Measurements from ENCODE around the gene COPB2. TPM values are rescaled to one million over a fixed set of nuclear protein-coding genes. Genes with fewer than 3 reads are reported as not detected.

Gene COPB2
- total and polyA plus RNA-seq, 2 of the 8 experiments (the other 6 are each of a cell fraction or from before 2014, with no cell fraction given) = 40.3 to 119 TPM

DNA sequence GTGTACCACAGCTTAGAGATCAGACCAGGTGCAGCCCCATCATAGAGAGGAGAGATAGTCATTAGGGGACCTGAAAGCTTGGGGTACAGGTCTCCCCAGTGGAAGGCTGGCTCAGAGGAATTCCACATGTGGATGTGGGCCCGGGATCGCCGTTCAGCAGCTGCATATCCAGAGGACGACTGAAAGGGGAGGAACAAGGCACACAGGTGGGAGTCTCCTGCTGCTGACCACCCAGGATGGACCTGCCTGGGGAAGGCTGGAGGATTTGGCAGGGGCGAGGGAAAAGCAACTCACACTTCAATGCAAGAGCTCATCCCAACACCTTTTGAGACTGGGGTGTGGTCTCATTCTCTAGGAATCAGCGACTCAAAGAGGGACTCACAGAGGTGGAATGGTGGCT, 70.6 kb downstream of the COPB2 start:
- Histone ChIP-seq H2AFZ (ENCODE audit: low read length) (no peak overlapping the region), H3K9ac (replicated peaks in 1 of 4; ENCODE audit: extremely low read depth in 1 of 4, low read depth in 3 of 4, low read length in 3 of 4) (no peak overlapping the region), H3K23ac (ENCODE audit: insufficient read length) (no peak overlapping the region), H3K27me3 (replicated peaks in 1 of 4; ENCODE audit: control insufficient read depth in 3 of 4, extremely low read depth in 1 of 4, insufficient read depth in 3 of 4, low read length in 3 of 4) (no peaks in the 10 kb centered on the region), H3K27ac (ENCODE audit: low read depth, low read length) (no peak overlapping the region), H2BK15ac (ENCODE audit: low read length) (no peak overlapping the region), H4K8ac (ENCODE audit: extremely low read depth, insufficient read depth, low read length) (no peak overlapping the region; the same call in 1 of the 2 replicates), H3K18ac (ENCODE audit: extremely low read depth, low read length) (no peak overlapping the region), H3K14ac (ENCODE audit: insufficient read length) (no peak overlapping the region), H4K91ac (replicated peaks; ENCODE audit: insufficient read length, low read length) (no peak overlapping the region), H4K5ac (ENCODE audit: insufficient read length, low read depth, low read length) (no peak overlapping the region), H3K79me1 (ENCODE audit: low read depth, low read length) (no peaks in the 10 kb centered on the region), H3K36me3 (ENCODE audit: control insufficient read depth in 2 of 4, insufficient read depth in 4 of 4, low read length in 3 of 4) (no peaks in the 10 kb centered on the region), H3K4me1 (replicated peaks in 1 of 4; ENCODE audit: control insufficient read depth in 3 of 4, insufficient read depth in 4 of 4, low read length in 3 of 4) (peaks cover 0 to 3% (median 2%) of the 10 kb centered on the region in 4 experiments; a peak in 5 of 7 replicates), H3K79me2 (ENCODE audit: control insufficient read depth in 1 of 2, insufficient read depth in 2 of 2, low read length in 2 of 2) (no peaks in the 10 kb centered on the region), H4K20me1 (replicated peaks in 1 of 2; ENCODE audit: control insufficient read depth in 1 of 2, insufficient read depth in 2 of 2, low read length in 2 of 2) (no peaks in the 10 kb centered on the region), H3K56ac (replicated peaks; ENCODE audit: insufficient read length, low read depth, low read length) (no peak overlapping the region), H2BK5ac (ENCODE audit: low read depth, low read length) (no peak overlapping the region), H3K4me2 (ENCODE audit: insufficient read depth in 1 of 2, low read depth in 2 of 2, low read length in 2 of 2) (no peak overlapping the region), H3K23me2 (ENCODE audit: low read depth, low read length) (no peaks in the 10 kb centered on the region; the same call in 1 of the 2 replicates), H2BK20ac (ENCODE audit: low read length) (no peak overlapping the region), H2AK5ac (ENCODE audit: low read depth, low read length) (no peak overlapping the region), H3K4ac (replicated peaks; ENCODE audit: insufficient read length, low read depth, low read length) (no peak overlapping the region), H2BK12ac (ENCODE audit: low read depth, low read length) (no peak overlapping the region), H3K4me3 (ENCODE audit: extremely low read depth in 1 of 4, insufficient read depth in 2 of 4, low read depth in 3 of 4, low read length in 4 of 4) (no peak overlapping the region), H2BK120ac (replicated peaks; ENCODE audit: low read depth, low read length) (no peak overlapping the region), H3K9me3 (ENCODE audit: insufficient read depth in 2 of 2, low read depth in 1 of 2, low read length in 1 of 2) (no peaks in the 10 kb centered on the region)
- WGBS, 2 experiments (ENCODE audit: extremely low coverage in 1 of 2, insufficient coverage in 1 of 2, insufficient read length in 1 of 2, insufficient replicate concordance in 2 of 2, low coverage in 1 of 2, low lambda C conversion rate in 2 of 2, missing lambda C conversion rate in 1 of 2) = 83% methylated on average over 6 of the region's 6 CpGs; no CpG with 5 or more reads in 1 of the 2 experiments
- ChIA-PET POLR2A (ENCODE audit: partially characterized antibody) (interaction anchor here (2.4 kb wide), 1 partner anchor 369 kb away, joined by 5 read pairs; no protein-coding TSS in a partner anchor), CTCF (ENCODE audit: partially characterized antibody) (interaction anchor here (0.7 to 8.6 kb wide), 22 partner anchors 11 to 399 kb away, joined by 3 to 103 read pairs (median 4); no protein-coding TSS in a partner anchor)
- FAIRE-seq (no peak), DNase-seq (ENCODE audit: low read depth in 1 of 2, low spot score in 2 of 2) (no peak)
- TF ChIP-seq YY1 (IDR thresholded peaks at IDR 0.05; ENCODE audit: low read depth, low read length) (no peak), CTCF (IDR thresholded peaks at IDR 0.05; ENCODE audit: control extremely low read depth in 1 of 3, insufficient read depth in 1 of 3, low read depth in 1 of 3, low read length in 3 of 3) (no peak), TEAD4 (IDR thresholded peaks at IDR 0.05; ENCODE audit: low read depth, low read length) (no peak), PHF8 (conservative IDR thresholded peaks at IDR 0.05; ENCODE audit: low read depth, low read length) (no peak), EZH2 (IDR thresholded peaks at IDR 0.05; ENCODE audit: low read depth, low read length, severe bottlenecking) (no peak), SP4 (IDR thresholded peaks at IDR 0.05; ENCODE audit: low read length) (no peak), CEBPB (IDR thresholded peaks at IDR 0.05; ENCODE audit: low read depth, low read length) (no peak), EGR1 (IDR thresholded peaks at IDR 0.05; ENCODE audit: borderline replicate concordance, low read depth, low read length) (no peak), SP1 (IDR thresholded peaks at IDR 0.05; ENCODE audit: low read depth, low read length) (no peak), ATF2 (IDR thresholded peaks at IDR 0.05; ENCODE audit: low read length) (no peak)

Data from H1 (cell line).